GM11168 (cell line): ENCODE data around the gene FAM222B.
"Not testable (repeated sequence)": the region's sequence is repeated elsewhere in the genome, so short reads cannot be mapped to it uniquely, and the experiment has no call there.

Experiments
- in situ Hi-C: fragments of 300-500 bp; cut with MboI; formaldehyde crosslinking; loops from one replicate; pipeline ENCODE4 v1.12.0; 2022; ENCODE audit warnings: low sequenced_read_pairs; ENCODE audit not compliant: unreplicated experiment

Gene FAM222B

GRCh38 chr17:28846231-28846630 lies 3.6 kb upstream of the FAM222B start:
- in situ Hi-C loops = no loop called here

GRCh38 chr17:28843816-28844148 lies 1.2 kb upstream of the FAM222B start:
- in situ Hi-C loops = no loop called here

- in situ Hi-C loops = no loop called here
Observed at GRCh38 chr17:28841901-28842281, 699 bp downstream of the FAM222B start.

- in situ Hi-C loops = no loop called here
Observed at GRCh38 chr17:28839221-28839620, 3.4 kb downstream of the FAM222B start.

GRCh38 chr17:28836541-28836940 lies 6.0 kb downstream of the FAM222B start:
- in situ Hi-C loops = not testable (repeated sequence)

- in situ Hi-C loops = no loop called here
Observed at GRCh38 chr17:28834420-28834819, 8.2 kb downstream of the FAM222B start.

GRCh38 chr17:28828294-28829040 lies 14.1 kb downstream of the FAM222B start:
- in situ Hi-C loops = no loop called here

GRCh38 chr17:28827672-28828071 lies 14.9 kb downstream of the FAM222B start:
- in situ Hi-C loops = no loop called here

GRCh38 chr17:28819582-28819981 lies 23.0 kb downstream of the FAM222B start:
- in situ Hi-C loops = no loop called here

- in situ Hi-C loops = no loop called here
Observed at GRCh38 chr17:28818819-28819221, 23.8 kb downstream of the FAM222B start.

- in situ Hi-C loops = no loop called here
Observed at GRCh38 chr17:28816540-28816939, 26.1 kb downstream of the FAM222B start.

- in situ Hi-C loops = no loop called here
Observed at GRCh38 chr17:28812748-28813377, 29.7 kb downstream of the FAM222B start.

- in situ Hi-C loops = no loop called here
Observed at GRCh38 chr17:28812091-28812747, 30.4 kb downstream of the FAM222B start.

GRCh38 chr17:28811651-28812090 lies 30.9 kb downstream of the FAM222B start:
- in situ Hi-C loops = no loop called here

- in situ Hi-C loops = no loop called here
Observed at GRCh38 chr17:28810437-28810836, 32.2 kb downstream of the FAM222B start.

- in situ Hi-C loops = no loop called here
Observed at GRCh38 chr17:28807925-28808634, 34.5 kb downstream of the FAM222B start.

GRCh38 chr17:28796062-28796461 lies 46.5 kb downstream of the FAM222B start:
- in situ Hi-C loops = no loop called here

- in situ Hi-C loops = not testable (repeated sequence)
Observed at GRCh38 chr17:28794846-28795441, 47.6 kb downstream of the FAM222B start.

- in situ Hi-C loops = no loop called here
Observed at GRCh38 chr17:28792877-28793661, 49.5 kb downstream of the FAM222B start.

GRCh38 chr17:28788100-28788499 lies 54.5 kb downstream of the FAM222B start:
- in situ Hi-C loops = no loop called here
